ENCODE measurements around the gene HMGN4. TPM values are rescaled to one million over a fixed set of nuclear protein-coding genes. Genes with fewer than 3 reads are reported as not detected.

HMGN4 gene
- total and polyA plus RNA-seq, 9 of the 15 experiments (the other 6 are each of a cell fraction or from before 2014, with no cell fraction given): 35.4 to 134 (median 94.1) TPM

DNA sequence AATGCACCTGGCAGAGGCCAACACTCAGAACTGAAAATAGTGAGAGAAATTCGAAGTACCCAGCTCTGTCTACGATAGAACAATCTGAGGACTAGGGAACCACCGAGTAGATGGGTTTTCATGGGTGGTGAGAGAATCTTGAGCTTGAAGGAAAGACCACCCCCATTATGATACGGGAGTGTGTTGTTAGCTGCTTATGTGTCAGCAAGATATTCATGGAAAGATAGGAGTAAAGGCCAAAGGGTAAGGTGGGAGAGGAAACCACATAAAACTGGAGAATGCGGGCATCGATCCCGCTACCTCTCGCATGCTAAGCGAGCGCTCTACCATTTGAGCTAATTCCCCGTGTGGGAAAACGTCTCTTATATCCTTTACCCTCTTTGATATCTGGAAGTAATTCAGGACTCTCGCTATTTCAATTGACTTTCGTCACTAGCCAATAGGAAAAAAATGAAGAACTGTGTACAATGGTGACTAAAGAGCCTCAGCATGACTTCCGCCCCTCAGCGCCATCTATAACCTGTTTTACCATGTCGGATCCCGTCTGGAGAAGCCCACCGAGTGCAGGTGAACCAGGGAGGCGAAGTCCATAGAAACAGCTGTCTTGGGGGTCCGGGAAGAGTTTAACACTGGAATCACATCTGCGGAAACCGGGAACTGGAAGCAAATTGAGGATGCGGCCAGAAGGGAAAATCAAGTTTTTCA, 33.6 kb downstream of the HMGN4 start (continued):
- no peak for TF ChIP-seq CTCFL (IDR thresholded peaks at IDR 0.05; ENCODE audit: borderline replicate concordance, insufficient read depth, low read depth, low read length, poor library complexity, severe bottlenecking)
- peak; percentile 86 for TF ChIP-seq FOSL1 (tag; conservative IDR thresholded peaks at IDR 0.05)
- TF ChIP-seq RBM25 (IDR thresholded peaks at IDR 0.05; ENCODE audit: low read depth, low read length, severe bottlenecking): no peak
- TF ChIP-seq, protein P1, sequence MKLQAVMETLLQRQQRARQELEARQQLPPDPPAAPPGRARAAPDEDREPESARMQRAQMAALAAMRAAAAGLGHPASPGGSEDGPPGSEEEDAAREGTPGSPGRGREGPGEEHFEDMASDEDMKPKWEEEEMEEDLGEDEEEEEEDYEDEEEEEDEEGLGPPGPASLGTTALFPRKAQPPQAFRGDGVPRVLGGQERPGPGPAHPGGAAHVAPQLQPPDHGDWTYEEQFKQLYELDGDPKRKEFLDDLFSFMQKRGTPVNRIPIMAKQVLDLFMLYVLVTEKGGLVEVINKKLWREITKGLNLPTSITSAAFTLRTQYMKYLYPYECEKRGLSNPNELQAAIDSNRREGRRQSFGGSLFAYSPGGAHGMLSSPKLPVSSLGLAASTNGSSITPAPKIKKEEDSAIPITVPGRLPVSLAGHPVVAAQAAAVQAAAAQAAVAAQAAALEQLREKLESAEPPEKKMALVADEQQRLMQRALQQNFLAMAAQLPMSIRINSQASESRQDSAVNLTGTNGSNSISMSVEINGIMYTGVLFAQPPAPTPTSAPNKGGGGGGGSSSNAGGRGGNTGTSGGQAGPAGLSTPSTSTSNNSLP (IDR thresholded peaks at IDR 0.05; ENCODE audit: borderline replicate concordance, low read depth, low read length): peak; percentile 98
- no peak for TF ChIP-seq ZNF830 (CRISPR knock-in tag; IDR thresholded peaks at IDR 0.05)
- TF ChIP-seq C11orf30 (IDR thresholded peaks at IDR 0.05; ENCODE audit: low read depth): peak; percentile 70
- TF ChIP-seq POLR2AphosphoS2 (IDR thresholded peaks at IDR 0.05; ENCODE audit: low read length): no peak
- TF ChIP-seq HNRNPK (IDR thresholded peaks at IDR 0.05; ENCODE audit: low read depth, low read length, poor library complexity, severe bottlenecking): no peak
- TF ChIP-seq MCM7 (IDR thresholded peaks at IDR 0.05): no peak
- TF ChIP-seq, protein P2, sequence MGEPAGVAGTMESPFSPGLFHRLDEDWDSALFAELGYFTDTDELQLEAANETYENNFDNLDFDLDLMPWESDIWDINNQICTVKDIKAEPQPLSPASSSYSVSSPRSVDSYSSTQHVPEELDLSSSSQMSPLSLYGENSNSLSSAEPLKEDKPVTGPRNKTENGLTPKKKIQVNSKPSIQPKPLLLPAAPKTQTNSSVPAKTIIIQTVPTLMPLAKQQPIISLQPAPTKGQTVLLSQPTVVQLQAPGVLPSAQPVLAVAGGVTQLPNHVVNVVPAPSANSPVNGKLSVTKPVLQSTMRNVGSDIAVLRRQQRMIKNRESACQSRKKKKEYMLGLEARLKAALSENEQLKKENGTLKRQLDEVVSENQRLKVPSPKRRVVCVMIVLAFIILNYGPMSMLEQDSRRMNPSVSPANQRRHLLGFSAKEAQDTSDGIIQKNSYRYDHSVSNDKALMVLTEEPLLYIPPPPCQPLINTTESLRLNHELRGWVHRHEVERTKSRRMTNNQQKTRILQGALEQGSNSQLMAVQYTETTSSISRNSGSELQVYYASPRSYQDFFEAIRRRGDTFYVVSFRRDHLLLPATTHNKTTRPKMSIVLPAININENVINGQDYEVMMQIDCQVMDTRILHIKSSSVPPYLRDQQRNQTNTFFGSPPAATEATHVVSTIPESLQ (CRISPR knock-in tag; IDR thresholded peaks at IDR 0.05): peak; percentile 74; the same call in 1 of the 2 replicates
- no peak for TF ChIP-seq SIRT6 (IDR thresholded peaks at IDR 0.05; ENCODE audit: low read depth, low read length)
- no peak for TF ChIP-seq PRMT5 (CRISPR knock-in tag; IDR thresholded peaks at IDR 0.05)
- peak; percentile 91 for TF ChIP-seq ARID1B (IDR thresholded peaks at IDR 0.05)
- TF ChIP-seq SMC3 (conservative IDR thresholded peaks at IDR 0.05; ENCODE audit: insufficient read depth, low read depth, low read length): no peak
- no peak for TF ChIP-seq ZZZ3 (IDR thresholded peaks at IDR 0.05)
- no peak for TF ChIP-seq ZNF583 (CRISPR knock-in tag; IDR thresholded peaks at IDR 0.05)
- TF ChIP-seq NKRF (IDR thresholded peaks at IDR 0.05; ENCODE audit: borderline replicate concordance): no peak
- TF ChIP-seq, protein P3, sequence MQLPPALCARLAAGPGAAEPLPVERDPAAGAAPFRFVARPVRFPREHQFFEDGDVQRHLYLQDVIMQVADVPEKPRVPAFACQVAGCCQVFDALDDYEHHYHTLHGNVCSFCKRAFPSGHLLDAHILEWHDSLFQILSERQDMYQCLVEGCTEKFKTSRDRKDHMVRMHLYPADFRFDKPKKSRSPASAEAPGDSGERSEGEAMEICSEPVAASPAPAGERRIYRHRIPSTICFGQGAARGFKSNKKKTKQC (CRISPR knock-in tag; IDR thresholded peaks at IDR 0.05): no peak
- peak; percentile 47; the same call in 1 of the 2 replicates for TF ChIP-seq JUN (IDR thresholded peaks at IDR 0.05; ENCODE audit: borderline replicate concordance, low read depth, low read length)
- no peak for TF ChIP-seq JUN (CRISPR knock-in tag; IDR thresholded peaks at IDR 0.05; ENCODE audit: borderline replicate concordance)

Data from K562 (cell line).